Measurements from ENCODE around the gene C16orf90.

DNA sequence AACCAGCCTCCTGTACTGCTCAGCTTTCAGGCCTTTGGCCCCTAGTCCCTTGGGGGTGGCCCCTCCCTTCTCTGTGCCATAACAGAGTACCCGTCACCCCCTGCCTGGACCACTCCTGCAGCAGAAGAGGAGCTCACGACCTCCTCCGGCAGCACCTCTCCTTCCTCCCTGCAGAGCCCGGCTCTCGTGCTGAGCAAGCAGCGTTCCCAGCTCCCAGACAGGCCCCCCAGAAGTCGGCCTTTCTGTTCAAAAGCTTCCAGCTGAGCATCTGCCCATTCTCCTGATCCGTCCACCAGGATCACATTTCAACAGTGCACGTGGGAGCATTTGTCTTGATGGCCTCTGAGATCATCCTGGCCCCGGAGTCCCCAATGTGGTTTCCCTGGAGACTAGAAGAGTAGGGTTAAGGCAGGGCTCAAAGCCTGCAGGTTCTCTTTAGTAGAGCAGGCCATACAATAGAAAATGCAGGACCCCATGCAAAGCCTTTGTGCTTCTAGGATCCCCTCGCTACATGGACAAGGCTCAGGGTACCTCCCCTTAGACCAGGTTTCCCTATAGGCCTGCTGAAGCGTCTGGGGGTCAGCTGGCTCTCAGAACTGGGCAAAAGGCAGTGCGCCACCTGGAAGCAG, 46.4 kb upstream of the C16orf90 start:
- TF ChIP-seq EZH2 (IDR thresholded peaks at IDR 0.05; ENCODE audit: insufficient read depth, poor library complexity, severe bottlenecking) = no peak
- no peak for TF ChIP-seq EZH2phosphoT487 (IDR thresholded peaks at IDR 0.05; ENCODE audit: insufficient read depth, low read depth)

Data from GM23248 (cell line).